HG03108 (cell line): ENCODE data around the gene PPP4C.
A peak's percentile ranks its signal among the peaks of the same experiment; 100 is the strongest.
"Not testable (repeated sequence)": the region's sequence is repeated elsewhere in the genome, so short reads cannot be mapped to it uniquely, and the experiment has no call there.

Source experiments
- ATAC-seq: cut with Tn5 transposase; IDR thresholded peaks from one replicate; pipeline ENCODE4 v1.9.1; 2021; ENCODE audit warnings: moderate library complexity; ENCODE audit not compliant: unreplicated experiment

Gene PPP4C

GRCh38 chr16:30095166-30096078, 19.6 kb downstream of the PPP4C start:
- no peak for ATAC-seq

- peak; percentile 41 for ATAC-seq
These were observed 20.5 kb downstream of the PPP4C start, which contains the start of gene YPEL3 for GRCh38 chr16:30096105-30096861. TSS of gene YPEL3 (minus strand) at chr16:30096213. CDS start at chr16:30095482, 731 bp downstream.

GRCh38 chr16:30096862-30097563, 21.2 kb downstream of the PPP4C start:
- no peak for ATAC-seq

- no peak for ATAC-seq
These were observed 28.3 kb downstream of the PPP4C start for GRCh38 chr16:30104090-30104489.

GRCh38 chr16:30104492-30104891, 28.7 kb downstream of the PPP4C start:
- ATAC-seq = no peak

GRCh38 chr16:30108059-30108850, 32.5 kb downstream of the PPP4C start:
- ATAC-seq = no peak

GRCh38 chr16:30110661-30111060, 34.9 kb downstream of the PPP4C start:
- ATAC-seq = no peak

GRCh38 chr16:30112197-30113030, 36.6 kb downstream of the PPP4C start:
- no peak for ATAC-seq

GRCh38 chr16:30113031-30113710, 37.4 kb downstream of the PPP4C start, which contains the start of gene GDPD3:
TSS of gene GDPD3 (minus strand) at chr16:30113537. CDS start at chr16:30113478, 59 bp downstream.
- ATAC-seq = no peak

GRCh38 chr16:30113711-30114333, 38.0 kb downstream of the PPP4C start:
- no peak for ATAC-seq

- no peak for ATAC-seq
These were observed 38.6 kb downstream of the PPP4C start for GRCh38 chr16:30114411-30114810.

- not testable (repeated sequence) for ATAC-seq
These were observed 39.0 kb downstream of the PPP4C start for GRCh38 chr16:30114833-30115232.

- no peak for ATAC-seq
These were observed 39.4 kb downstream of the PPP4C start for GRCh38 chr16:30115238-30115637.

GRCh38 chr16:30116291-30117207, 40.8 kb downstream of the PPP4C start:
- ATAC-seq = no peak

GRCh38 chr16:30117768-30118167, 42.0 kb downstream of the PPP4C start:
- ATAC-seq = no peak

GRCh38 chr16:30119428-30119827, 43.6 kb downstream of the PPP4C start:
- ATAC-seq = no peak

- no peak for ATAC-seq
These were observed 44.7 kb downstream of the PPP4C start for GRCh38 chr16:30120340-30121105.
